Body of pancreas (tissue), 4 donors: ENCODE results near the gene NID2.

ENCODE experiments used
- CTCF ChIP-seq, 7 experiments: fragments of 450-650 bp in 4 of 7; fragments of 200-600 bp in 3 of 7; sonication (generic) in 3 of 7; IDR thresholded peaks; one replicate each; pipeline ENCODE4 v1.5.1; 2016 to 2019; ENCODE audit warnings: antibody characterized with exemption in 7 of 7
- POLR2A ChIP-seq, 3 donors: fragments of 450-650 bp; IDR thresholded peaks; one replicate each; pipeline ENCODE4 v1.6.1; 2016; ENCODE audit warnings: antibody characterized with exemption in 3 of 3, mild to moderate bottlenecking in 2 of 3

GRCh38 chr14:52070051-52070431, 1.2 kb upstream of the NID2 start:
- TF ChIP-seq CTCF (IDR thresholded peaks at IDR 0.05), result no peak
- TF ChIP-seq POLR2A (IDR thresholded peaks at IDR 0.05), result no peak
